ENCODE measurements around the gene OLFM2. TPM values are rescaled to one million over a fixed set of nuclear protein-coding genes. Genes with fewer than 3 reads are reported as not detected.

OLFM2 gene
- polyA plus RNA-seq, 2 of the 4 experiments (the other 2 are of a cell fraction): 6.5 to 8.0 TPM

GRCh38 chr19:9932835-9933234 is 3.5 kb downstream of the OLFM2 start:
- H3K4me1 ChIP-seq: peaks cover 17% of the 10 kb centered on the region
- TF ChIP-seq ZC3H11A (IDR thresholded peaks at IDR 0.05) (no peak), BCL3 (IDR thresholded peaks at IDR 0.05) (no peak), CBX2 (IDR thresholded peaks at IDR 0.05; ENCODE audit: borderline replicate concordance, low read depth) (no peak), HOXA7 (CRISPR knock-in tag; IDR thresholded peaks at IDR 0.05) (no peak), FOXS1 (CRISPR knock-in tag; IDR thresholded peaks at IDR 0.05) (no peak), TFCP2L1 (CRISPR knock-in tag; IDR thresholded peaks at IDR 0.05) (no peak), REST (IDR thresholded peaks at IDR 0.05) (no peak), TP53 (CRISPR knock-in tag; IDR thresholded peaks at IDR 0.05) (no peak), RFX5 (IDR thresholded peaks at IDR 0.05) (no peak), MAX (IDR thresholded peaks at IDR 0.05) (no peak), HES2 (IDR thresholded peaks at IDR 0.05) (no peak), FOSL2 (IDR thresholded peaks at IDR 0.05) (no peak), FOSL2 (CRISPR knock-in tag; IDR thresholded peaks at IDR 0.05) (no peak), HMGXB4 (CRISPR knock-in tag; IDR thresholded peaks at IDR 0.05; ENCODE audit: borderline replicate concordance) (no peak), KDM5A (IDR thresholded peaks at IDR 0.05) (no peak), ZFP36 (IDR thresholded peaks at IDR 0.05; ENCODE audit: borderline replicate concordance, partially characterized antibody) (no peak)
- CTCF ChIA-PET: interaction anchor here (0.6 to 5.0 kb wide), 19 partner anchors 11 to 1322 kb away, joined by 3 to 63 read pairs (median 5); partner anchors contain the start of gene P2RY11

GRCh38 chr19:9931629-9932028 is 4.7 kb downstream of the OLFM2 start:
- FAIRE-seq (no peak), ATAC-seq (no peak), DNase-seq (ENCODE audit: low read depth in 1 of 2, low spot score in 1 of 2) (no peak)
- POLR2A ChIA-PET: no interaction called here
- 94% methylated on average over 1 of the region's 1 CpG for WGBS (ENCODE audit: missing lambda C conversion rate)
- Histone ChIP-seq H3K4me2 (no peak overlapping the region), H3K27ac (no peak overlapping the region), H3K4me1 (peaks cover 14% of the 10 kb centered on the region), H3K9me3 (no peaks in the 10 kb centered on the region), H3K4me3 (no peak overlapping the region)
- CTCF ChIA-PET: interaction anchor here (0.6 to 5.0 kb wide), 30 partner anchors 8 to 475 kb away, joined by 3 to 63 read pairs (median 5); partner anchors contain the start of genes EIF3G, ICAM1 and P2RY11
- TF ChIP-seq RFX5 (IDR thresholded peaks at IDR 0.05) (no peak), CBX8 (IDR thresholded peaks at IDR 0.05) (no peak), ELK1 (IDR thresholded peaks at IDR 0.05; ENCODE audit: low read depth, low read length) (no peak), NPAS2 (CRISPR knock-in tag; IDR thresholded peaks at IDR 0.05; ENCODE audit: borderline replicate concordance) (no peak), CTCF (IDR thresholded peaks at IDR 0.05) (no peak), FOSB (CRISPR knock-in tag; IDR thresholded peaks at IDR 0.05) (no peak), RARB (CRISPR knock-in tag; IDR thresholded peaks at IDR 0.05) (no peak), FOXS1 (CRISPR knock-in tag; IDR thresholded peaks at IDR 0.05) (no peak), NR3C1 (IDR thresholded peaks at IDR 0.05) (no peak), ZSCAN20 (CRISPR knock-in tag; IDR thresholded peaks at IDR 0.05) (no peak), EP300 (IDR thresholded peaks at IDR 0.05) (no peak)

More at GRCh38 chr19:9932835-9933234, 3.5 kb downstream of the OLFM2 start:
- FAIRE-seq (no peak), ATAC-seq (no peak), DNase-seq (ENCODE audit: low read depth in 1 of 2, low spot score in 1 of 2) (no peak)
- 76% methylated on average over 4 of the region's 4 CpGs for WGBS (ENCODE audit: missing lambda C conversion rate)
- Histone ChIP-seq H3K4me2 (no peak overlapping the region), H3K27ac (no peak overlapping the region), H3K9me3 (no peaks in the 10 kb centered on the region), H3K4me3 (no peak overlapping the region)
- POLR2A ChIA-PET: no interaction called here
